Retina (tissue), 1 donor: ENCODE results near the gene ARMC6.
"Not testable (repeated sequence)": the region's sequence is repeated elsewhere in the genome, so short reads cannot be mapped to it uniquely, and the experiment has no call there.

ENCODE experiments used
- DNase-seq: peaks from one replicate; pipeline ENCODE4 v3.0.0-alpha.2; 2016

Gene ARMC6

DNA sequence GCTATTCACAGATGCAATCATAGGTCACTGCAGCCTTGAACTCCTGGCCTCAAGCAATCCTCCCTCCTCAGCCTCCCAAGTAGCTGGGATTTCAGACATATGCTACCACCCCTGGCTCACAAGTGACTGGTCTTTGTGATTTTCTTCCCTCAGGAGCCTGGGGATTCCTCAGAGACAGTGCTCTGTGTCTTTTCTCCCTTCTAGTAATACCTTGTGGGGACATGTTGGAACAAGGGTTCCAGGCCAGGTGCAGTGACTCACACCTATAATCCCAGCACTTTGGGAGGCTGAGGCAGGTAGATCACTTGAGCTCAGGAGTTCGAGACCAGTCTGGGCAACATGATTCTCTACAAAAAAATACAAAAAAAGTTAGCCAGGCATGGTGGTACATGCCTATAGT lies 10.0 kb upstream of the ARMC6 start:
- not testable (repeated sequence) for DNase-seq

- DNase-seq = no peak
These were observed 7.5 kb upstream of the ARMC6 start for GRCh38 chr19:19025861-19026260.

- no peak for DNase-seq
These were observed 7.0 kb upstream of the ARMC6 start for GRCh38 chr19:19026299-19026971.

- no peak for DNase-seq
These were observed 6.2 kb upstream of the ARMC6 start for GRCh38 chr19:19027228-19027627.

- no peak for DNase-seq
These were observed 4.9 kb upstream of the ARMC6 start for GRCh38 chr19:19028526-19028925.

DNA sequence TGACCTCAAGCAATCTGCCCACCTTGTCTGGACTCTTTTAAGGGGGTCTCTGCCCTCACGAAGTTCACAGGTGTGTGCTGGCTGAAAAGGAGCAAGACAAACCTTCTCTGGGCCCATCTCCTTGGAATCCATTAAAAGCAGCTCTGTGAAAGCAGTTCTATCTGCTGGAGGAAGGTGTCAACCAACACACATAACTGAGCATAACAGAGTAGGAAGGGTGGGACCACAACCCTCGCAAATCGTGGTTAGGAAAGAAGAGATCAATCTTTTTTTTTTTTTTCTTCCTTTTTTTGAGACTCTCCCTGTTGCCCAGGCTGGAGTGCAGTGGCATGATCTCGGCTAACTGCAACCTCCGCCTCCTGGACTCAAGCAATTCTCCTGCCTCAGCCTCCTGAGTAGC lies 1.5 kb upstream of the ARMC6 start:
- no peak for DNase-seq

DNA sequence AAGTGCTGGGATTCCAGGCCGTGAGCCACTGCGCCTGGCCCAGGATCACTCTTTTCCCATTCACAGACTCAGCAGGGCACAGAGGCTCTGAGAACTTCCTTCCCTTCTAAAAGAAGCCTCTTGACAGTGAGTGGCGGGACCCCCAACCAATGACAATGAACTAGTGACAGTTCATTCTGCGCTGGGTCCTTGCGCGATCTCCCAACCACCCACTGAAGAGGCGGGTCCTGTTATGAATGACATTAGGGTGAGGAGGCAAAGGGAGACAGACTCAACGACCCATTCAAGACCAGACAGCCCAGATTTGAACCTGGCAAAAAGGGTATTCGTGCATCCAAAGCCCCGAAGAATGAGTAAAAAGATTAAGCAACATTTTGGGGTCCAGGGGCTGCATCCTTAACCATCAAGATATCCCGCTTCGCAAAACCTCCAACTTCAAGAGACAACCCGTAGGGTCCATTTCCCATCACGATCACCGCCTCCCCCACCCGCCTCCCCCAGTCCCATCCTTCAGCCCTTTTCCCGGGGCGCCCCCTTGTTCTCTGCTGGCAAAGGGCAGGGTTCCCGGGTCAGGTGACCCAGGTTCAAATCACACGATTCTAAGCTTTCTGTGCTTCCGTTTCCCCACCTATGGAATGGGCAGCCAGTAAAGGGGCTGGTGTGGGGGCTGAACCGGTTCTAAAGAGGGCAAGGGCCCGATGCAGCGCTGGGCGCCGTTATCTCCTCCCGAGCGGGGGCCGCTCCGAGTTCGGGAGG lies 805 bp upstream of the ARMC6 start:
- peak; percentile 84 for DNase-seq

DNA sequence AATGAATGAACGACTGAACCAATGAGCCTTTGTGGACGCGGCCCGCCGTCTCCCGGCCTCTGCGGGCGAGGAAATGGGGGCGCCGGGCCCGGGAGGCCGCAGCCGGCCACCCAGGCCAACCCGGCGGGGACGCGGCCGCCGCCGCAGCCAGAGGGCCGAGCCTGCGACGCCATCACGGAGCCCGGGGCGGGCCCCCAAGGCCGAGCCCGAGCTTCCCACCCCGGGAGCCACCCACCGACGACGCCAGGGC lies 302 bp upstream of the ARMC6 start:
- no peak for DNase-seq

DNA sequence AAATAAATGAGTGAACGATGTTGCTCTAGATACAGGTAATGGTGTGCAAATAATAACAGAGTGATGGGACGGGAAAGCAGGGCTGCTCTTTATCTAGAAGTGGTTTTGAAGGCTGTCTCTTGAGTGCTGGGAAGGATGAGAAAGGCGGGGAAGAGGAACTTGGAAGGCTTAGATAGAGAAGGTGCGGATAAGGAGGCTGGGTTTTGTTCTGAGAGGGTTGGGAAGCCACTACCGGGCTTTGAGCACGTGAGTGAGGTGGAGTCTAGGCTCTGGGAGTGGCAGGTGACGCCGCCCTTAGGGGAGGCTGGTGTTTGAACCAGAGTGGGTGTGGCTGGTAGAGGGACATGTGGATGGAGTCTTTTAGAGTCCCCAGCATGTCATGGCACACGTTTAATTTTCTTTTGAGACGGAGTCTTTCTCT lies 811 bp downstream of the ARMC6 start:
- peak; percentile 24 for DNase-seq

GRCh38 chr19:19039901-19040300 lies 6.5 kb downstream of the ARMC6 start:
- no peak for DNase-seq

GRCh38 chr19:19040417-19040816 lies 7.0 kb downstream of the ARMC6 start:
- no peak for DNase-seq

GRCh38 chr19:19042732-19043280 lies 9.4 kb downstream of the ARMC6 start:
- no peak for DNase-seq

- no peak for DNase-seq
These were observed 10.1 kb downstream of the ARMC6 start for GRCh38 chr19:19043481-19043880.

GRCh38 chr19:19043881-19044280 lies 10.5 kb downstream of the ARMC6 start:
- DNase-seq = no peak

DNA sequence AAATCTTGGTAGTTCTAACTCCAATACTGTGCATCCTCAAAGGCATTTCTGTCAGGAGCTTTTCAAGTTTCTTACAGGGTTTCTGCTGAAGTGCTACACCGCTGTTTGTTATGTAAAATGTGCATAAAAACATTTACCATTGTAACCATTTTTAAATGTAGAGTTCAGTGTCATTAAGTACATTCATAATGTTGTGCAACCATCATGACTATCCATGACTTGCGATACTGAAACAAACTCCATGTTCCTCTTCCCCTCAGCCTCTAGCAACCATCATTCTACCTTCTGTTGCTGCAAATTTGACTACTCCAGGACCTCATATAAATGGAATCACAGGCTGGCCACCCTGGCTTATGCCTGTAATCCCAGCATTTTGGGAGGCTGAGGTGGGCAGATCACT lies 16.0 kb downstream of the ARMC6 start:
- no peak for DNase-seq

GRCh38 chr19:19050104-19050503 lies 16.7 kb downstream of the ARMC6 start:
- no peak for DNase-seq

DNA sequence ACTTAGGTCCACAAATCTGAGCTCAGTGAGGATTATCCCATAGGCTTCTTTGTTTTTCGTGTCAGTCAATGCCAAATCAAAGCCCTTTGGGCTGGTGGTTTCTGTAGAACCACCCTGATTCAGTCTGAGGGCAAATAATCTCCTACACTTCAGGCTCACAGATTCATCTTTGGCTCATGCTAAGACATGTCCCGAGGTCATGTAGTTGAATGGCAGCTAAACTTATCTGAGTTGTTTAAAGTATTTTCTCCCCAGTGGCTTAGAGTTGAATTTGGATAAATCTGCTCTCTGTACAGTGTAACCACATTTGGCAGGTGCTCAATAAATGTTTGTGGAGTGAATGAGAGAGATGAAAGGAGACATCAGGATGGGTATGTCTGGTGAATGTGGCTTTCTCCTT lies 17.3 kb downstream of the ARMC6 start:
- no peak for DNase-seq

- DNase-seq = no peak
These were observed 18.2 kb downstream of the ARMC6 start for GRCh38 chr19:19051478-19052213.

DNA sequence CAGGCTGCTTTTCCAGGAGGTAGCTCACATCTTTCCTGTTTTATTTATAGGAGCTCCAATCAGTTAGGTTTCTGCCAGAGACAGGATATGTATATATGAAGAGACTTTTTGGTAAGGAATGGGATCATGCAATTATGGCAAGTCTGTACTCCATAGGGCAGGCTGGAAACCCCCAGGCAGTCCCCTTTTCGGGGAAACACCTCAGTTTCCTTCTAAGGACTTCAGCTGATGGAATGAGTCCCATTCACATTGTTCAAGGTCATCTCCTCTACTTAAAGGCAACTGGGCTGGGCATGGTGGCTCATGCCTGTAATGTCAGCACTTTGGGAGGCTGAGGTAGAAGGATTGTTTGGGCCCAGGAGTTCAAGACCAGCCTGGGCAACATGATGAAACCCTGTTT lies 19.5 kb downstream of the ARMC6 start:
- DNase-seq = no peak

GRCh38 chr19:19053508-19054314 lies 20.3 kb downstream of the ARMC6 start:
- peak; percentile 57 for DNase-seq

DNA sequence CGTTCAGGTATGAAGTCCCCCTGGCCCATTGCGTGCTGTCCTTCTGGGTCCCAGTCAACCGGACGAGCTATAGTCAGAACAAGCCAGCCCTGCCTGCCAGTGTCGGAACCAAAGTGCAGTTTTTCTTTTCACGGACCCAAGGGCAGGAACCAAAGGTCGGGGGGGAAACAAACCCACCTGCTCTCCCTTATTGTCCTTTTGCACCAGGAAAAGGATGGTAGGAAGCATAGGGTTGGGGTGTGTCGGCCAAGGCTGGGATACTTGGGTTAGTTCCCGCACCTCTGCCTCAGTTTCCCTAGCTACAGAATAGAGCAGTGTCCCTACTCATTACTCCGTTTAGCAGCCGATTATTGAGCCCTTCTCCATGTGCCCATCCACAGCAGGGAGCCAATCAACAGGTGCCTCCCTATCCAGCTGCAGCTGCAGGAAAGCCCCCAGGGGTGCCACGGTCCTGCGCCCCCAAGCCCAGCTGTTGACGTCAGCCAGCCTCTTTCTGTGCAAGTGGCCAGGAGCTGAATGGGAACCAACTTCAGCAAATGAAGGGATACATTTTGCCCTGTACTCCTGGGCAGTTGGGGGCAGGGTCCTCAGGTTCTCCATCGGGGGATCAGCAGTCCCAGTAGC lies 21.0 kb downstream of the ARMC6 start:
- DNase-seq = no peak

- DNase-seq = no peak
These were observed 21.6 kb downstream of the ARMC6 start for GRCh38 chr19:19054939-19055440.
